GM13976 (cell line): ENCODE data around the gene PROX2.

Experiments used
- DNase-seq: peaks from one replicate; pipeline ENCODE4 v3.0.0; 2012; ENCODE audit warnings: low spot score
- in situ Hi-C: fragments of 300-500 bp; cut with MboI; formaldehyde crosslinking; loops from one replicate; pipeline ENCODE4 v1.12.0; 2022; ENCODE audit warnings: low sequenced_read_pairs, mixed read lengths, inconsistent platforms; ENCODE audit not compliant: unreplicated experiment
- TF ChIP-seq, protein P1 (sequence below): IDR thresholded peaks from 2 replicates; pipeline ENCODE4 v1.5.1; 2012; ENCODE audit warnings: borderline replicate concordance, mild to moderate bottlenecking; ENCODE audit not compliant: insufficient read depth; ENCODE audit errors: extremely low read depth, missing control alignments, control extremely low read depth

PROX2 gene

DNA sequence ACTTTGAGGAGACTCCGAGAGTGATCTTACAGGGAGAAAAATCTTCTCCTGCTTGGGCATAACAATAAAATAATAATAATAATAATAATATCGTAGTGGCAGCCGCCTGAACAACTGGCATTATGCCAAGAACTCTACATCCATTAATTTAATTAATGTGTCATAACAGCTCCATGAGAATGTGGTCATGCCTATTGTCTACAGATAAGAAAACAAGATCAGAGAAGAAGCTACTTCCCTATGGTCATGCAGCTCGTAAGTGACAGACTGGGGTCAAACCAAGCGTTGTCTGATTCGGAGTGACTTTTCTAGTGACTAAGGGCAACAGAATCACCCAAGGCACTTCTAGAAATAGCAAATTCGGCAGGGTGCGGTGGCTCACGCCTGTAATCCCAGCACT lies 11.7 kb downstream of the PROX2 start:
- no peak for DNase-seq
- in situ Hi-C loops: no loop called here
- TF ChIP-seq, protein P1, sequence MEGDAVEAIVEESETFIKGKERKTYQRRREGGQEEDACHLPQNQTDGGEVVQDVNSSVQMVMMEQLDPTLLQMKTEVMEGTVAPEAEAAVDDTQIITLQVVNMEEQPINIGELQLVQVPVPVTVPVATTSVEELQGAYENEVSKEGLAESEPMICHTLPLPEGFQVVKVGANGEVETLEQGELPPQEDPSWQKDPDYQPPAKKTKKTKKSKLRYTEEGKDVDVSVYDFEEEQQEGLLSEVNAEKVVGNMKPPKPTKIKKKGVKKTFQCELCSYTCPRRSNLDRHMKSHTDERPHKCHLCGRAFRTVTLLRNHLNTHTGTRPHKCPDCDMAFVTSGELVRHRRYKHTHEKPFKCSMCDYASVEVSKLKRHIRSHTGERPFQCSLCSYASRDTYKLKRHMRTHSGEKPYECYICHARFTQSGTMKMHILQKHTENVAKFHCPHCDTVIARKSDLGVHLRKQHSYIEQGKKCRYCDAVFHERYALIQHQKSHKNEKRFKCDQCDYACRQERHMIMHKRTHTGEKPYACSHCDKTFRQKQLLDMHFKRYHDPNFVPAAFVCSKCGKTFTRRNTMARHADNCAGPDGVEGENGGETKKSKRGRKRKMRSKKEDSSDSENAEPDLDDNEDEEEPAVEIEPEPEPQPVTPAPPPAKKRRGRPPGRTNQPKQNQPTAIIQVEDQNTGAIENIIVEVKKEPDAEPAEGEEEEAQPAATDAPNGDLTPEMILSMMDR: no peak

DNA sequence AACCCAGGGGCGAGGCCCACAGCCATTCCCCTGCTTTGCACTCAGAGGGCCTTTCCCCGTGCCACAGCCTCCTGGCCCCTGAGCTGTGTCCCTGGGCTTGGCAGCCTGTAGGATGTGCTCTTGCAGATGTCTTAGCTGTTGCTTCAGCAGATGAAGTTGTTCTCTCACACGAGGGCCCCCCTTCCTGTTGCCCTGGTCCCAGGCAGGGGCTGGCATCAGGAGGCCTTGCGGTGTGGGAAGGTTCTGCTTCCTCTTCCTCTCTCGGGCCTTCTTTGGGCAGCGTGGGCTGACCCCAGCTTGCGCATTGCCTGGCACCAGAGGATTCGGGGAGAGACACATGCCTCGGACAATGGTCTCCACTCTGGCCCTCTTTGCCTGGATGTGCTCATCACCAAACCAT lies 12.7 kb downstream of the PROX2 start:
- in situ Hi-C loops: no loop called here
- no peak for DNase-seq
- TF ChIP-seq, protein P1: no peak

DNA sequence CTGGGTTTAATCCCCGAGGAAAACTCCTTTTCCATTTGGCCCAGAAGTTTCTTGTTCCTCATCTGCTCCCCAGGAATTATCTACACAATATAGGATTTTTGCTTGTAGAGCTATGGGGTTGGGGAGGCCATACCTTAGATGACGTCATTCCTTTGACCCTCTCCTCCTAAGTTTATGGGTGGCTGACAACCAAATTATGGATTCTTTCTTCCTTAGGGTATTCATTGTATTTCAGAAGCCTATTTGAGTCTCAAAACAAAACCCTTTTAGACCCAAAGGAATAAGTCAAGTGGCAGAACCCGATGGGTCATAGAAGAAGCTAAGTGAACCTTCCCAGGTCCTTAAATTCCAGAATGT lies 14.2 kb downstream of the PROX2 start:
- TF ChIP-seq, protein P1: no peak
- in situ Hi-C loops: no loop called here
- DNase-seq: no peak

DNA sequence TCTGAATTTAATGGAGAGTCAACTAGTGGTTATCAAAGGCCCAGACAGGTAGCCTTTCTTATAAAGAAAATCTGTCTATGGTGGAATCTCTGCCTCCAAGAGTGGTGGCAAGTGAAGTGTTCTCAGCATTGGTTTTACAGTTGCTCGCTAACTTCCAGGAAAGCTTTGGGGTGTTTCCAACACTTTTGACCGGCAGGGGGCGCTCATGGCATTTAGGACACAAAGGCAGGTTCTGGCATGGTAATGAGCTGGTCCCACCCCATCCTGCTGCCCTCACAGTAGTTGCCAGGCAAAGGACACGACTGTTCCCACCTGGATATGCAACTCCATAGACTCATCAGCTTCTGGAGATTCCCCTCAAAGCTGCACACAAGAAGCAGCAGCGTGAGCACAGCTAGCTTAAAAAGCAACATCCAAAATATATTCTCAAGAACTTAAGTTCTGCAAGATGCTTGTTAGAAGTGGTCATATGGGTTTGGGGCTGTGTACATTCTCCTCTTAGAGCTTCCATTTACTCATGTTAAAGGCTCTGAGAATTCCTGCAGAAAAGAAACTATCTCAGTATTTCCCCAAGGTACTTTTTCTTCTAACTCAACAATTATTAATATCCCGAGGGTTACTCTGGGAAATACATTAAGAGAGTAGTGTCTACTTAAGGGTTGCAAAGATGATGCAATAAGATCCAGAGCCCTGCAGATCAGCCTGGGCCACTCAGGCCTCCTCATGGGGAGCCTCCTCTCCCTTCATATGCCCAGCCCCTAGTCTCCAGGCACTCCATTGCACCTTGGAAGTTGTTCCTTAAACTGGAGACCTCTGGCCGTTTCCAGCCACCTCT lies 14.8 kb downstream of the PROX2 start:
- in situ Hi-C loops: no loop called here
- TF ChIP-seq, protein P1: peak; percentile 80
- peak; percentile 79 for DNase-seq

DNA sequence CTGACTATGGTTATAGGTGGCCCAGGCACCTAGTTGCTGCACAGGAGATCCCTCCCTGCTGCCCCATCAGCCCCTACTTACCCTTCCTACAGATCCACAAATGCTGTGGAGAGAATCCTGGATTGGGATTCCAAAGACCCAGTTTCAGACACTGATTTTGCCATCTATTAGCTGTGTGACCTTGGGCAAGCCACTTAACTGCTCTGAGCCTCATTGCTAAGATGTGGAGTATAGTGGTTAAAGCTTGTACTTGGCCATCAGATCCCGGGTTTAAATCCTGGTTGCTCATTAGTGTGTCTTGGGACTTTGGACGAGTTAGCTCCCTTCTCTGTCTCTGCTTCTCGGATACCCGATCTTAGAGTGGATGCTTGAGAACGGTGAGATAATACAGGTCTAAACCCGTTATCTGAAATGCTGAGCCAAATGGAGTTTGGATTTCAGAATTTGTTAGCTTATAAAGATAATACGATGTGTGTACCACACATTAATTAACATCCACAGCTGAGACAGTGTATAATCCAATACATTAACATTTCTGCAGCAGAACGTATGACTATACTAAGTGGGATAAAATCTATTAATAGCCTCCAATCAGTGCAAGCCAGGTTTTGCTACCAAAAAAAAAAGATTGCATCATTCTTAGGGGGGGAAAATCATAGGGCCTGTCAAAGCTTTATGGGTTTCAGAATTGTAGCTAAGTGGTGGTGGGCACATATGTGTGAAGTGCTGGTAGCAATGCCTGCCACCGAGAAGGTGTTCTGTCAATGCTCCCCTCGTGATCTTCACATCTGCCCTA lies 16.0 kb downstream of the PROX2 start:
- TF ChIP-seq, protein P1: no peak
- in situ Hi-C loops: loop anchor here (10.0 kb wide), 1 partner anchor 235 kb away; no protein-coding TSS in a partner anchor
- DNase-seq: no peak

DNA sequence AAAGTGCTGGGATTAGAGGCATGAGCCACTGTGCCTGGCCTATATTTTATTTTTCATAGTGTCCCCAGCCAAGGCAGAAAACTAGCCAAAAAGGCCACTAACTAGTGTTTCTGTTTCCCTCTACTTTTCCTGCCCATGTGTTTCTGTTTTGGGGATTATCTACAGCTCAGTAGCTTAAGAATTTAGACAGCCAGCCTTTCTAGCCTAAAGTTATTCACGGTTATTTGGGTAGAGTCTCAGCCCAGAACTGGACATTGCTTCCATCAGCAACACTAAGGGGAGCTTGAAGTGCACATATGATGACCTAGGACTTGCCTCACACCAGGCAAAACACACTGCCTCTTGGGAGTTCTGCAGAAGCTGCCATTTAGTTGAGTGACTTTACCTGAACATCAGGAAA lies 17.9 kb downstream of the PROX2 start:
- DNase-seq: no peak
- TF ChIP-seq, protein P1: no peak
- in situ Hi-C loops: loop anchor here (10.0 kb wide), 1 partner anchor 237 kb away; no protein-coding TSS in a partner anchor
